ENCODE measurements around the gene IGSF3.

Gene IGSF3

GRCh38 chr1:116667575-116668105 is at the start of gene IGSF3:
TSS of gene IGSF3 (minus strand) at chr1:116667733. CDS start at chr1:116666326, 1,407 bp downstream.
- DNase-seq (ENCODE audit: extremely low read depth in 1 of 2, low read depth in 1 of 2) = peak in 1 of 2 donors; percentile 17

- no peak for DNase-seq (ENCODE audit: extremely low read depth in 1 of 2, low read depth in 1 of 2)
Measured at GRCh38 chr1:116717318-116717717, 49.8 kb upstream of the IGSF3 start.

GRCh38 chr1:116716391-116716790 is 48.9 kb upstream of the IGSF3 start:
- DNase-seq (ENCODE audit: extremely low read depth in 1 of 2, low read depth in 1 of 2) = no peak

DNA sequence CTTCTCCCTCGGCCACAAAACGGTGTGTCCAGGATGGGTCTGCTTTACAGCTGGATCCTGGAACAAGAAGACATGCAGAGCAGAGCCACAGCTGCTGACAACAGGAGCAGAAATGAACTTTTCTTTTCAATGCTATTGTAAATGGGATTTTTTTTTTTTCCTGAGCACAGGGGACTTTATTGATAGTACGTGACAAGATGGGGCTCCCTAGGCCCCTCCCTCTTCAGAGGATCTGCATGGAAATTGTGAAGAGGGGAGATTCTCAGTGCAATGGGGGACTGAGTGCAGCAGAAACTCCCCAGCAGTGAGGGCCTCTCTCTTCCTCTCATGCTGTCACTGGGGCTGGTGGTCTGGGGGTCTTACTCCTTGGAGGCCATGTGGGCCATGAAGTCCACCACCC is 45.9 kb upstream of the IGSF3 start:
- DNase-seq (ENCODE audit: extremely low read depth in 1 of 2, low read depth in 1 of 2) = no peak

DNA sequence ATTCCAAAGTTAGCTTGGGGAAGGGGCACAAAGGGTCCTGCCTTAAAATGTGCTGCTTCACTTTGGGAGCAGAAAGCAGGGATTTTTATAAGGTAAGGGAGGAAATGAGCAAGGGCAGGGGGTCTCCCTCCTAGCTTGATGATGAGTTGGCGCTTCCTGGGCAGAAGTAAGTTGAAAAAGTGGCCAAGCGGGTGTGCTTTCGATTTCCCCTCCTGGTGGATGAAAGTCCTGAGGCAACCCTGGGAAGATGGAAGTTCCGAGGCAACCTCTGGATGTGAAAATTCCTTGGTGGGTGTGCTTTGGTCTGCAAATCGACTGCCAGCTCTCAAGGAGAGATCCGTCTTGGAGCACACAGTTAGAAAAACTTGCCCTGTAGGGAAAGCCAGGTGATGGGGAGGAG is 45.0 kb upstream of the IGSF3 start:
- no peak for DNase-seq (ENCODE audit: extremely low read depth in 1 of 2, low read depth in 1 of 2)

GRCh38 chr1:116711263-116711840 is 43.8 kb upstream of the IGSF3 start:
- DNase-seq (ENCODE audit: extremely low read depth in 1 of 2, low read depth in 1 of 2) = no peak

GRCh38 chr1:116710420-116711262 is 43.1 kb upstream of the IGSF3 start:
- DNase-seq (ENCODE audit: extremely low read depth in 1 of 2, low read depth in 1 of 2) = no peak

DNA sequence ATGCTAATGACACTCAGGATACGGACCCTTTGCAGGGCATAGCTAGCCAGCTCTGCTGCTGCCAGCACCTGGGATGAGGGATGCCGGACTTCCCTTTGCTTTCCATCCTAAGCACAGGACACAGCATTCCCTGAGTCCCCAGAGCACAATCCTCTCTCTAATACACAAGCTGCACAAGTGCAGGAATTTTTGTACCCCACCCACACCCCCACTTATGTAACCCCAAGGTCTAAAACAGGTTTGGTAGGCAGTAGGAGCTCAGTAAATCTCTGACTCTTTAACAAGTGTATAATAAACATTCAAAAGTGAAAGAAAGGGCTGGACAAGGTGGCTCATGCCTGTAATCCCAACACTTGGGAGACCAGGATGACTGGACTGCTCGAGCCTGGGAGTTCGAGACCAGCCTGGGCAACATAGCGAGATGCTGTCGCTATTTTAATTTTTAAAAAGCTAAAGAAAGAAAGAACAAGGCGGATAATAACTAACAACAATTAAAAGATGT is 42.2 kb upstream of the IGSF3 start:
- DNase-seq (ENCODE audit: extremely low read depth in 1 of 2, low read depth in 1 of 2) = no peak

DNA sequence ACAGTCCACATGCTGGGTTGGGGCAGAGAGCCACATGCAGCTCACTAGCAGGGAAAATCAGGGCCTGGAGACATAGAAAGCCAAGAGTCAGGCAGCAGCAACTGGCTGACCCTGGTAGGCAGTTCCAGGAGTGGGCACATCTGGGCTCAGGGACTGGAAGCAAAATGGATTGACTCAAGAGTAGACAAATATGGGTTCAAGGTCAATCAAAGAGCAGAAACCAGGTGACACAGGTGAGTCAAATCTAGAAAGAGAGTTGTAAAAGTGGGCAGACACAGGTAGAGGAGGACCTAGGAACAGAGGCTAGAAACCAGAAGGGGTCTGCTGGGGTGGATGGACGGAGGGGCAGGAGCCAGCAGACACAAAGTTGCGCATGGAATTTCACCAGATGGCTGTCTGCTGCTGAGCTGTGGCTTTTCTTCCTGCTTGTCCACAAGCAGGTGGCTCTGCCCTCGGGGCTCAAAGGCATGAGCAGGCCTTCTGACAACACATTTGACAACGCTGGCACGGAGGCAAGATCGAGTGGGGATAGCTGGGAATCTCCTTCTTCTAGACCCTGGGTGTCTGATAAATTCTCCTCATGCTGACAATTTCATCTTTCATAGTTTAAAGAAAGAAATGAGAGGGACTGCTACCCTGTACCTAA is 40.8 kb upstream of the IGSF3 start:
- DNase-seq (ENCODE audit: extremely low read depth in 1 of 2, low read depth in 1 of 2) = no peak

GRCh38 chr1:116706841-116707240 is 39.3 kb upstream of the IGSF3 start:
- DNase-seq (ENCODE audit: extremely low read depth in 1 of 2, low read depth in 1 of 2) = no peak

GRCh38 chr1:116706123-116706522 is 38.6 kb upstream of the IGSF3 start:
- DNase-seq (ENCODE audit: extremely low read depth in 1 of 2, low read depth in 1 of 2) = no peak

GRCh38 chr1:116704278-116704677 is 36.7 kb upstream of the IGSF3 start:
- no peak for DNase-seq (ENCODE audit: extremely low read depth in 1 of 2, low read depth in 1 of 2)

DNA sequence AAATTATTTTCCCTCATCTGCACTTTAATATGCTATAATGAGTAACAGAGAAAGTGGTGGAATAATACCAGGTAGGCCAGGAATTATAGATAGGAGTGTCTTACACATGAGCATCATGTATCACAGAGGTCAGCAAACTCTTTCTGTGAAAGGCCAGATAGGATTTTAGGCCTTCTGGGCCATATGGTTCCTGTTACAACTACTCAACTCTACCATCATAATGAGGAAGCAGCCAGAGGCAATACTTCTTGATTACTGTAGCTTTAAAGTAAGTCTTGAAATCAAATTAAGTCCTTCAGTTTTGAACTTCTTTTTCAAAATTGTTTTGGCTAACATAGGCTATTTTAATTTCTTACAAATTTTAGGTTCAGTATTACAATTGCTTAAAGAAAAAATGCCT is 32.1 kb upstream of the IGSF3 start:
- DNase-seq (ENCODE audit: extremely low read depth in 1 of 2, low read depth in 1 of 2) = no peak

DNA sequence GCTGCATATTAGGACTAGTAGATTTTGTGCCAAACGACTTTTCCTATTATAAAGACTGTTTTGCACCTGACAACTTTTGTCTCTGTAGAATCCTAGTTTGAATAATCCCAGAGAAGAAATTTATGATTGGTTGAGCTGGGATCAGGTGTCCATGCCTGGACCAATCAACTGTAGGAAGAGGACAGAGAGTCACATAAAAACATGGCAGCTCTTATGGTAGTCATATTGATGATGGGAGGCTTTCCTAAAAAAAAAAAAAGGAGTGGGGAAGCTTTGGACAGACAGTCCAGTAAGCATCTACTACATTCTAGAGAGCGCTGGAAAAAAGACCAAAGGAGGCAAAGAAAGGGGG is 30.7 kb upstream of the IGSF3 start:
- no peak for DNase-seq (ENCODE audit: extremely low read depth in 1 of 2, low read depth in 1 of 2)

DNA sequence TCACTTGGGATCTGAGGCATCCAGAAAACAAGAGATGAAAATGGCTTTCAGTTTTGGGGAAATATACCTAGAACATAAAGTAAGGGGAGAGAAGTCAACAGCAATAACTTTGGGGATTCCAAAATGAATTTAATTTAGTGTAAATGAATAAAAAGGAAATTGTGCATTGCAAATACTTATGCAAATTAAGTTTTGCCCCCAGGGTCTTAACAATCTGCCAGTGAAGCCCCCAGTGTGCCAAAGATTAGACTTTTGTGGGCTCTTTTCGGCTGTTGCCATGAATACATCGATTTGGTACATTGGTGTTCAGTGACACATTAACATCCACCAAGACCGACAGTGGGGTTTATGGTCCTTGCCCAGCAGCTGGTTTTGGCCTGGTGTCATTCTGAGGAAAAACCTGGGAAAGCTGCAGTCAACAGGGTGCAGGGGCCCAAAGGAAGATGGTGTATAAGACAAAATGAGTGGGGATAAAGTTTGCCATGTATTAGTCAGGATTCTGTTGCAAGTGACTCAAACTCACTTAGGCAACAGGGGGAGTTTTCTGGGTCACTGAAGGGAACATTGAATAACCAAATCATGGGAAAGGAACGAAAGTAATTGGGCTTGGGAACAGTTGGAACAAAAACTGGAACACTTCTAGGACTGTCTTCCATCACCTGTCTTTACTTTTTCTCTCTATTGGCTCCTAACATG is 30.2 kb upstream of the IGSF3 start:
- no peak for DNase-seq (ENCODE audit: extremely low read depth in 1 of 2, low read depth in 1 of 2)

DNA sequence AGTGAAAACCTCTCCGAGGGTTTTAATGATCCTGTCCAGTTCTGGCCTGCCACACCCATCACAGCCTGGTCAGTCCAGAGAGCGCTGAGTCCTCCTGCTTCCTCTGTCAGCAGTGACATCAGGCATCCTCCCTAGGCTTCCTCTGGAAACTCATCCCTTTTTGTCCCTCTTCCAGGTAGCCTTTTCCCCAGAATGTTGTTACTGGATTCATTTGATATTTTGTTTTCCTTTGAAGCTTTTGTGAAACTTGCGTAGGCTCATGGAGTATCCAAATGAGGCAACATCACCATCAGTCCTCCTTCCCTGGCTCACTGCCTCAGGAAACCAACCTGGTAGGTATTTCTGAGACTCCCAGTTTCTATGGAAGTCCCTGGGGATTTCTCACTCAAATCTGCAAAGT is 27.0 kb upstream of the IGSF3 start:
- no peak for DNase-seq (ENCODE audit: extremely low read depth in 1 of 2, low read depth in 1 of 2)

GRCh38 chr1:116693759-116694480 is 26.4 kb upstream of the IGSF3 start:
- no peak for DNase-seq (ENCODE audit: extremely low read depth in 1 of 2, low read depth in 1 of 2)

DNA sequence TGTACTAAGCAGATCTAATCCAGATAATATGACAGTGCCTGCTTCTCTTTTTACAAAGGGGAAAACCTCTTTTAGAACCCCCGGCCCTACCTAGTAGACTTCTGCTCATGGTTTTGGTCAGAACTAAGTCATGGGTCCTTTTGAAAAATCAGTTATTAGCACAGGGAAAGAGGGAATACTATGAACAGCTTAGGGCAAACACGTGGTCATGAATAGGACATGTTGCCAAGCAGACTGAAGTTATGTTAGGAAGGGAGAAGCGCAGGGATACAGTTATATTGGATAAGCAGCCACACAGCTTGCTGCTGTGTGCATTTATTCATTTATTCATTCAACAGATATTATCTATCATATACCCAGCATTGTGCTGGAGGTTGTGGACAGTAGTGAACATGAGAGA is 25.3 kb upstream of the IGSF3 start:
- DNase-seq (ENCODE audit: extremely low read depth in 1 of 2, low read depth in 1 of 2) = no peak

DNA sequence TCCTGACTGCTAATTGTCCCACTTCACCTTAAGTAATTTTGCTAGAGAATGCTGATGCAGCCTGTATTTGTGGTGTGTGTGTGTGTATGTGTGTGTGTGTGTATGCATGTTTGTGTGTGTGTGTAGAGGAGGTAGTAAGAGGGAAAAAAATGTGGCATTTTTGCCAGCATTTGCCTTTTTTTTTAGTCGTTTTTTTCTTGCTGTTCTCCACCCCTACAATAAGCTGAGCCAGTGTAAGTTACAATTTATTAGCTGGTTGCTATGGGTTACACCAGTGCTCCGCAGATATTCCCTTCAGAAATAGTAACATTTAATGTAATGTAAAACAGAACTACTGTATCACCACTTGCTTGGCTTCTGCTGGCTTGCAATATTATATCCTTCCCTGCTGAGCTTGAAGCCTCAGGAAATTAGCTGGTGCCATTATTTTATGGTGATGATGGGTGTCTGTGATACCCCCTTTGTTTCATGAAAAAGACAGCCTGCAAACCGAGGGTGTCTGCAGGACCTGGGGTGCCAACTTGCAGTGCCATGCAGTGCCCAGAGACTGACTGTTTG is 23.4 kb upstream of the IGSF3 start:
- DNase-seq (ENCODE audit: extremely low read depth in 1 of 2, low read depth in 1 of 2) = no peak

GRCh38 chr1:116690396-116690848 is 22.9 kb upstream of the IGSF3 start:
- DNase-seq (ENCODE audit: extremely low read depth in 1 of 2, low read depth in 1 of 2) = no peak
